Activated CD4-positive, alpha-beta T cell treated with anti-CD3 and anti-CD28 coated beads for 36 hours (primary cell): Measurements from ENCODE around the gene BEST4. TPM values are rescaled to one million over a fixed set of nuclear protein-coding genes. Genes with fewer than 3 reads are reported as not detected.
"Not testable (repeated sequence)": the region's sequence is repeated elsewhere in the genome, so short reads cannot be mapped to it uniquely, and the experiment has no call there.

ENCODE experiments used
- ATAC-seq: fragments of 200-7000 bp; cut with Tn5 transposase; one replicate; pipeline ENCODE4 v1.10.0; 2021; ENCODE audit warnings: mild to moderate bottlenecking, moderate library complexity
- CTCF ChIA-PET: fragments of 350-600 bp; sonication (Branson Sonifier 250); formaldehyde crosslinking; loops from one replicate; lab custom pipeline; 2021; ENCODE audit warnings: antibody characterized with exemption; lab: Charles Lee
- POLR2A ChIA-PET: fragments of 350-600 bp; sonication (Branson Sonifier 250); formaldehyde crosslinking; loops from one replicate; lab custom pipeline; 2021; ENCODE audit warnings: antibody characterized with exemption, inconsistent platforms; lab: Charles Lee
- DNase-seq: peaks from one replicate; pipeline ENCODE4 v3.0.0-alpha.2; 2020
- H3K27ac Mint-ChIP-seq: one replicate; pipeline ENCODE4 v1.8.0; 2021; ENCODE audit warnings: mixed read lengths
- H3K27me3 Mint-ChIP-seq: one replicate; pipeline ENCODE4 v1.8.0; 2021; ENCODE audit warnings: mixed read lengths
- H3K36me3 Mint-ChIP-seq: one replicate; pipeline ENCODE4 v1.8.0; 2021; ENCODE audit warnings: low read depth, mixed read lengths
- H3K4me1 Mint-ChIP-seq: one replicate; pipeline ENCODE4 v1.8.0; 2021; ENCODE audit warnings: mixed read lengths
- H3K4me3 Mint-ChIP-seq: one replicate; pipeline ENCODE4 v1.8.0; 2021; ENCODE audit warnings: mild to moderate bottlenecking, moderate library complexity, mixed read lengths
- H3K9me3 Mint-ChIP-seq: one replicate; pipeline ENCODE4 v1.8.0; 2021; ENCODE audit warnings: low read depth, mixed read lengths
- intact Hi-C, 2 experiments: fragments of 100-400 bp; cut with DNase I in 1 of 2; cut with micrococcal nuclease in 1 of 2; formaldehyde crosslinking; loops; one replicate each; pipeline versions ENCODE4 v1.14.2 to v1.15.1; 2022 to 2024; cut with DNase I, micrococcal nuclease
- total RNA-seq, 2 experiments: library from RNA; stranded (reverse); gene quantifications; one replicate each; pipeline ENCODE4 v1.2.3, GENCODE V29; 2021

The BEST4 gene
- total RNA-seq, 2 experiments from 2014 or later = 0.69 to 0.71 TPM

- ChIA-PET POLR2A (interaction anchor here (0.6 to 8.1 kb wide), 61 partner anchors 9 to 1239 kb away, joined by 3 to 675 read pairs (median 5); partner anchors contain the start of genes BEST4, BTBD19, DYNLT4 and EIF2B3), CTCF (interaction anchor here (0.6 to 3.4 kb wide), 13 partner anchors 11 to 101 kb away, joined by 3 to 41 read pairs (median 5); partner anchors contain the start of genes BTBD19, DYNLT4, PLK3 and PTCH2)
- H3K27ac Mint-ChIP-seq = peak overlapping the region; percentile 100
- H3K27me3 Mint-ChIP-seq = no peaks in the 10 kb centered on the region
- ATAC-seq (no peak), DNase-seq (no peak)
- intact Hi-C loops = loop anchor here (1.0 to 2.0 kb wide), 8 partner anchors 10 to 98 kb away; partner anchors contain the start of genes RNU5D-1 (in 2 of the 2), RPS8 (in 2 of the 2), KIF2C (in 1 of the 2) and PLK3 (in 1 of the 2)
- peak overlapping the region; percentile 85 for H3K4me3 Mint-ChIP-seq
- H3K9me3 Mint-ChIP-seq = no peaks in the 10 kb centered on the region
- peaks cover 22% of the 10 kb centered on the region for H3K36me3 Mint-ChIP-seq
- peaks cover 42% of the 10 kb centered on the region for H3K4me1 Mint-ChIP-seq
These were observed 31.2 kb upstream of the BEST4 start for GRCh38 chr1:44819196-44819607.

- CTCF ChIA-PET = interaction anchor here (0.9 to 3.4 kb wide), 8 partner anchors 10 to 90 kb away, joined by 3 to 41 read pairs (median 4); partner anchors contain the start of genes BTBD19, DYNLT4 and PLK3
- intact Hi-C loops = loop anchor here in 1 of 2 experiments (2.0 kb wide), 1 partner anchor 17 kb away; the partner anchor contains the start of gene PLK3
- Mint-ChIP-seq H3K36me3 (peaks cover 26% of the 10 kb centered on the region), H3K4me3 (peak overlapping the region; percentile 3), H3K9me3 (no peaks in the 10 kb centered on the region), H3K27ac (peak overlapping the region; percentile 56), H3K4me1 (peaks cover 48% of the 10 kb centered on the region), H3K27me3 (no peaks in the 10 kb centered on the region)
- DNase-seq = no peak
- ATAC-seq = no peak
- POLR2A ChIA-PET = interaction anchor here (0.5 to 8.1 kb wide), 9 partner anchors 10 to 704 kb away, joined by 4 to 675 read pairs (median 8); partner anchors contain the start of genes BTBD19, DYNLT4, PLK3 and PRDX1
These were observed 30.0 kb upstream of the BEST4 start for GRCh38 chr1:44817771-44818495.

- DNase-seq = no peak
- Mint-ChIP-seq H3K9me3 (no peaks in the 10 kb centered on the region), H3K27me3 (no peaks in the 10 kb centered on the region), H3K4me3 (no peak overlapping the region), H3K4me1 (peaks cover 54% of the 10 kb centered on the region), H3K27ac (peak overlapping the region; percentile 29), H3K36me3 (peaks cover 26% of the 10 kb centered on the region)
- ChIA-PET CTCF (interaction anchor here (0.6 to 3.4 kb wide), 4 partner anchors 9 to 32 kb away, joined by 3 to 41 read pairs (median 12); partner anchors contain the start of genes BTBD19, DYNLT4 and PLK3), POLR2A (interaction anchor here (1.2 to 8.1 kb wide), 6 partner anchors 10 to 93 kb away, joined by 4 to 675 read pairs (median 97); partner anchors contain the start of genes BTBD19, DYNLT4, PLK3 and RNU5D-1)
- no peak for ATAC-seq
- intact Hi-C loops = no loop called here
These were observed 29.3 kb upstream of the BEST4 start for GRCh38 chr1:44817307-44817706.

DNA sequence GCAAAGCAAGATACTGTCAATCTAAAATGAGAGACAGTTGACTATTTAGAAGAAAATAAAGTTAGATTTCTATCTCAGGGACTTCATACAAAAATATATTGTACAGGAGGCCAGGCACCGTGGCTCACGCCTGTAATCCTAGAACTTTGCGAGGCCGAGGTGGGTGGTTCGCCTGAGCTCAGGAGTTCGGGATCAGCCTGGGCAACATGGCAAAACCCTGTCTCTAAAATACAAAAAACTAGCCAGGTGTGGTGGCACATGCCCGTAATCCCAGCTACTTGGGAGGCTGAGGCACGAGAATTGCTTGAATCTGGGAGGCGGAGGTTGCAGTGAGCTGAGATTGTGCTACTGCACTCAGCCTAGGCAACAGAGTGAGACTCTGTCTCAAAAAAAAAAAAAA, 28.0 kb upstream of the BEST4 start:
- H3K36me3 Mint-ChIP-seq = peaks cover 35% of the 10 kb centered on the region
- H3K4me3 Mint-ChIP-seq, DNase-seq, intact Hi-C loops, ATAC-seq, H3K9me3 Mint-ChIP-seq, H3K27me3 Mint-ChIP-seq: not testable (repeated sequence)
- H3K4me1 Mint-ChIP-seq = peaks cover 64% of the 10 kb centered on the region
- ChIA-PET CTCF (interaction anchor here (0.7 to 3.1 kb wide), 5 partner anchors 16 to 568 kb away, joined by 3 to 8 read pairs (median 3); partner anchors contain the start of gene PLK3), POLR2A (interaction anchor here (0.8 kb wide), 1 partner anchor 16 kb away, joined by 4 read pairs; no protein-coding TSS in a partner anchor)
- peak overlapping the region; percentile 52 for H3K27ac Mint-ChIP-seq

GRCh38 chr1:44812822-44813543, 25.0 kb upstream of the BEST4 start:
- peak overlapping the region; percentile 87 for H3K4me3 Mint-ChIP-seq
- DNase-seq = no peak
- intact Hi-C loops = no loop called here
- no peak for ATAC-seq
- H3K4me1 Mint-ChIP-seq = peaks cover 73% of the 10 kb centered on the region
- ChIA-PET CTCF (interaction anchor here (1.0 to 3.1 kb wide), 5 partner anchors 13 to 201 kb away, joined by 3 to 8 read pairs (median 4); partner anchors contain the start of gene PLK3), POLR2A (interaction anchor here (0.6 to 3.2 kb wide), 7 partner anchors 13 to 527 kb away, joined by 3 to 36 read pairs (median 4); partner anchors contain the start of genes MUTYH, PLK3, RNU5D-1 and TOE1)
- no peaks in the 10 kb centered on the region for H3K27me3 Mint-ChIP-seq
- H3K9me3 Mint-ChIP-seq = no peaks in the 10 kb centered on the region
- peaks cover 41% of the 10 kb centered on the region for H3K36me3 Mint-ChIP-seq
- H3K27ac Mint-ChIP-seq = peak overlapping the region; percentile 25

- Mint-ChIP-seq H3K9me3 (no peaks in the 10 kb centered on the region), H3K36me3 (peaks cover 49% of the 10 kb centered on the region), H3K4me3 (peak overlapping the region; percentile 87), H3K27me3 (no peaks in the 10 kb centered on the region), H3K27ac (peak overlapping the region; percentile 99), H3K4me1 (peaks cover 83% of the 10 kb centered on the region)
- POLR2A ChIA-PET = interaction anchor here (0.6 to 8.5 kb wide), 4 partner anchors 8 to 200 kb away, joined by 4 to 337 read pairs (median 4); partner anchors contain the start of genes HECTD3 and RNU5D-1
- intact Hi-C loops = no loop called here
- DNase-seq = peak; percentile 5
- CTCF ChIA-PET = interaction anchor here (1.7 kb wide), 1 partner anchor 26 kb away, joined by 4 read pairs; no protein-coding TSS in a partner anchor
- ATAC-seq = no peak
These were observed 23.3 kb upstream of the BEST4 start for GRCh38 chr1:44811234-44811633.

GRCh38 chr1:44810762-44811105, 22.8 kb upstream of the BEST4 start:
- ATAC-seq, intact Hi-C loops, H3K27me3 Mint-ChIP-seq, H3K9me3 Mint-ChIP-seq, DNase-seq: not testable (repeated sequence)
- H3K27ac Mint-ChIP-seq = peak overlapping the region; percentile 99
- peaks cover 48% of the 10 kb centered on the region for H3K36me3 Mint-ChIP-seq
- ChIA-PET POLR2A (interaction anchor here (0.9 to 8.5 kb wide), 4 partner anchors 9 to 200 kb away, joined by 4 to 337 read pairs (median 54); partner anchors contain the start of genes HECTD3, PLK3 and RPS8), CTCF (interaction anchor here (2.6 kb wide), 1 partner anchor 26 kb away, joined by 12 read pairs; no protein-coding TSS in a partner anchor)
- H3K4me3 Mint-ChIP-seq = peak overlapping the region; percentile 87
- peaks cover 85% of the 10 kb centered on the region for H3K4me1 Mint-ChIP-seq

GRCh38 chr1:44810101-44810761, 22.3 kb upstream of the BEST4 start:
- Mint-ChIP-seq H3K27me3 (no peaks in the 10 kb centered on the region), H3K36me3 (peaks cover 48% of the 10 kb centered on the region), H3K9me3 (no peaks in the 10 kb centered on the region), H3K4me3 (peak overlapping the region; percentile 87), H3K27ac (peak overlapping the region; percentile 99), H3K4me1 (peaks cover 86% of the 10 kb centered on the region)
- peak; percentile 62 for DNase-seq
- intact Hi-C loops = no loop called here
- ATAC-seq = no peak
- POLR2A ChIA-PET = interaction anchor here (0.6 to 8.5 kb wide), 19 partner anchors 9 to 775 kb away, joined by 3 to 337 read pairs (median 9); partner anchors contain the start of genes HECTD3, MUTYH, PLK3 and PRDX1
- CTCF ChIA-PET = interaction anchor here (0.7 to 3.7 kb wide), 10 partner anchors 8 to 907 kb away, joined by 3 to 41 read pairs (median 10); partner anchors contain the start of genes ARMH1, HECTD3, PLK3 and RNU5D-1

- Mint-ChIP-seq H3K27ac (peak overlapping the region; percentile 99), H3K4me1 (peaks cover 86% of the 10 kb centered on the region), H3K9me3 (no peaks in the 10 kb centered on the region), H3K36me3 (peaks cover 48% of the 10 kb centered on the region), H3K4me3 (peak overlapping the region; percentile 87), H3K27me3 (no peaks in the 10 kb centered on the region)
- ChIA-PET CTCF (interaction anchor here (0.6 to 3.7 kb wide), 19 partner anchors 9 to 908 kb away, joined by 3 to 41 read pairs (median 5); partner anchors contain the start of genes ARMH1, HECTD3, PLK3 and RNU5D-1), POLR2A (interaction anchor here (0.6 to 8.5 kb wide), 20 partner anchors 9 to 776 kb away, joined by 3 to 337 read pairs (median 6); partner anchors contain the start of genes EIF2B3, KIF2C, MUTYH and PLK3)
- intact Hi-C loops = loop anchor here (1.0 to 10.0 kb wide), 9 partner anchors 8 to 686 kb away; partner anchors contain the start of gene TESK2 (in 1 of the 2)
- DNase-seq (peak; percentile 95), ATAC-seq (peak; percentile 53)
These were observed 21.3 kb upstream of the BEST4 start for GRCh38 chr1:44808938-44809917.
